Diencephalon (tissue), 1 donor: ENCODE measurements around the gene OR6V1. TPM values are rescaled to one million over a fixed set of nuclear protein-coding genes. Genes with fewer than 3 reads are reported as not detected.

ENCODE experiments used
- total RNA-seq: library from RNA; depleted of rRNA; stranded (reverse); fragments of >200 nt; gene quantifications from one replicate; pipeline ENCODE4 v1.2.3, GENCODE V29; 2014

The OR6V1 gene
- total RNA-seq: not detected

DNA sequence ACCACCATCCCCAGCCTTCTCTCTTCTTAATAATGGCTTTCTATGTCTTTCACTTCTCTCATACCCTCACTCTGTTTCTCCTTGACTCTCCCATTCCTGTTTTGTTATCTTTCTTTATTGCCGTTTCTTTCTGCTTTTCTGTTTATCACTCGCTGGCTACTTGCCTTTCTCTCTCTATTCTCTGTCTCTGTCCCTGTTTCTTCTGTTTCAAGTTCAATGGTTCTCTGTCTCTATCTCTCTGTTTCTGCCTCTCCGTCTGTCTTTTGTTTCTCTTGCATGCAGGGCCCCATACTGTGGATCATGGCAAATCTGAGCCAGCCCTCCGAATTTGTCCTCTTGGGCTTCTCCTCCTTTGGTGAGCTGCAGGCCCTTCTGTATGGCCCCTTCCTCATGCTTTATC lies at the start of gene OR6V1:
TSS of gene OR6V1 (plus strand) at position 301 of the 400 bp plus-strand sequence. CDS start at position 301, 0 bp downstream.

GRCh38 chr7:143027032-143027431 lies 25.1 kb upstream of the OR6V1 start, which contains the start of gene OR9A2:
Gene OR9A2 (minus strand): TSS chr7:143027132. CDS start chr7:143027132, 0 bp downstream.

Other genes with a start within 250 kb of the OR6V1 start
- gene EPHB6, start 197.3 kb upstream of the OR6V1 start, total RNA-seq: 21.9 TPM
- under 0.01 TPM for gene TRPV6, start 166.6 kb upstream of the OR6V1 start, total RNA-seq
- gene TRPV5, start 118.6 kb upstream of the OR6V1 start, total RNA-seq: 0.23 TPM
- not detected for gene LLCFC1, start 112.9 kb upstream of the OR6V1 start, total RNA-seq
- gene KEL, start 90.0 kb upstream of the OR6V1 start, total RNA-seq: 2.5 TPM
- gene OR9A2, start 25.2 kb upstream of the OR6V1 start, total RNA-seq: 0.69 TPM
- not detected for gene PIP, start 79.7 kb downstream of the OR6V1 start, total RNA-seq
- not detected for gene TAS2R39, start 131.1 kb downstream of the OR6V1 start, total RNA-seq
- not detected for gene TAS2R40, start 169.7 kb downstream of the OR6V1 start, total RNA-seq
- 46.1 TPM for gene GSTK1, start 211.1 kb downstream of the OR6V1 start, total RNA-seq
- gene TMEM139, start 232.6 kb downstream of the OR6V1 start, total RNA-seq: 0.46 TPM
- gene CASP2, start 236.0 kb downstream of the OR6V1 start, total RNA-seq: 12.5 TPM